Measurements from ENCODE around the gene RHOXF2.

The RHOXF2 gene

DNA sequence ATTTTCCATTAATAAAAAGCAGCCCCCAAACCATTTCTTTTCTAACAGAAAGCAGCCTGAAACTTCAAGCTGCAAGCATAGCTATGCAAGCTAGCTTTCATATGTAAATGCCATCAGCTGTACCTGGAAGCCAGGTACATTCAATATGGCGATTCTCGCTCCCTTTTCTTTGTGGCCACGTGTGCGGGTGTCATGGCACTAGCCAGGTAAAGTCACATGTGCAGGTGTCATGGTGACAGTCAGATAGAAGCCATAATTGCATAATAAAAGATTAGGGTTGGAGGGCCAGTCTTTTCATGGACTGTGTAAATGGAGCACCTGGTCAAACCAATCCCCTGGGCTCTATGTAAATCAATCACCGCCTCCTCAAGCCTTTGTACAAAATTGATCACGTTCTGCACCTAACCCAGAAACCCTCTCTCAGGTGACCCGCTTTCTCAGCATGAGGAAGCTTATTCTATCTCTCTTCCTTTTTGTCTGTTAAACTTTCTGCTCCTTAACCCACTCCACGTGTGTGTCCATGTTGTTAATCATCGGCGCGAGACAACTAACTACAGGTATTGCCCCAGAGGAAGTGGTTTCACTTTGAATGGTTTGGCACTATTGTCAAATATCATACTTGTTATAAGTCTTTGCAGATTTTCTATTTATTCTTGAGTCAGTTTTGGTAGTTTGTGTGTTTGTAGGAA is 18.0 kb upstream of the RHOXF2 start:
- TF ChIP-seq, protein P1, sequence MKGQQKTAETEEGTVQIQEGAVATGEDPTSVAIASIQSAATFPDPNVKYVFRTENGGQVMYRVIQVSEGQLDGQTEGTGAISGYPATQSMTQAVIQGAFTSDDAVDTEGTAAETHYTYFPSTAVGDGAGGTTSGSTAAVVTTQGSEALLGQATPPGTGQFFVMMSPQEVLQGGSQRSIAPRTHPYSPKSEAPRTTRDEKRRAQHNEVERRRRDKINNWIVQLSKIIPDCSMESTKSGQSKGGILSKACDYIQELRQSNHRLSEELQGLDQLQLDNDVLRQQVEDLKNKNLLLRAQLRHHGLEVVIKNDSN (IDR thresholded peaks at IDR 0.05), result no peak
- TF ChIP-seq CEBPB (IDR thresholded peaks at IDR 0.05), result no peak
- TF ChIP-seq, protein P2, sequence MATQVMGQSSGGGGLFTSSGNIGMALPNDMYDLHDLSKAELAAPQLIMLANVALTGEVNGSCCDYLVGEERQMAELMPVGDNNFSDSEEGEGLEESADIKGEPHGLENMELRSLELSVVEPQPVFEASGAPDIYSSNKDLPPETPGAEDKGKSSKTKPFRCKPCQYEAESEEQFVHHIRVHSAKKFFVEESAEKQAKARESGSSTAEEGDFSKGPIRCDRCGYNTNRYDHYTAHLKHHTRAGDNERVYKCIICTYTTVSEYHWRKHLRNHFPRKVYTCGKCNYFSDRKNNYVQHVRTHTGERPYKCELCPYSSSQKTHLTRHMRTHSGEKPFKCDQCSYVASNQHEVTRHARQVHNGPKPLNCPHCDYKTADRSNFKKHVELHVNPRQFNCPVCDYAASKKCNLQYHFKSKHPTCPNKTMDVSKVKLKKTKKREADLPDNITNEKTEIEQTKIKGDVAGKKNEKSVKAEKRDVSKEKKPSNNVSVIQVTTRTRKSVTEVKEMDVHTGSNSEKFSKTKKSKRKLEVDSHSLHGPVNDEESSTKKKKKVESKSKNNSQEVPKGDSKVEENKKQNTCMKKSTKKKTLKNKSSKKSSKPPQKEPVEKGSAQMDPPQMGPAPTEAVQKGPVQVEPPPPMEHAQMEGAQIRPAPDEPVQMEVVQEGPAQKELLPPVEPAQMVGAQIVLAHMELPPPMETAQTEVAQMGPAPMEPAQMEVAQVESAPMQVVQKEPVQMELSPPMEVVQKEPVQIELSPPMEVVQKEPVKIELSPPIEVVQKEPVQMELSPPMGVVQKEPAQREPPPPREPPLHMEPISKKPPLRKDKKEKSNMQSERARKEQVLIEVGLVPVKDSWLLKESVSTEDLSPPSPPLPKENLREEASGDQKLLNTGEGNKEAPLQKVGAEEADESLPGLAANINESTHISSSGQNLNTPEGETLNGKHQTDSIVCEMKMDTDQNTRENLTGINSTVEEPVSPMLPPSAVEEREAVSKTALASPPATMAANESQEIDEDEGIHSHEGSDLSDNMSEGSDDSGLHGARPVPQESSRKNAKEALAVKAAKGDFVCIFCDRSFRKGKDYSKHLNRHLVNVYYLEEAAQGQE (IDR thresholded peaks at IDR 0.05; ENCODE audit: low read depth), result no peak

DNA sequence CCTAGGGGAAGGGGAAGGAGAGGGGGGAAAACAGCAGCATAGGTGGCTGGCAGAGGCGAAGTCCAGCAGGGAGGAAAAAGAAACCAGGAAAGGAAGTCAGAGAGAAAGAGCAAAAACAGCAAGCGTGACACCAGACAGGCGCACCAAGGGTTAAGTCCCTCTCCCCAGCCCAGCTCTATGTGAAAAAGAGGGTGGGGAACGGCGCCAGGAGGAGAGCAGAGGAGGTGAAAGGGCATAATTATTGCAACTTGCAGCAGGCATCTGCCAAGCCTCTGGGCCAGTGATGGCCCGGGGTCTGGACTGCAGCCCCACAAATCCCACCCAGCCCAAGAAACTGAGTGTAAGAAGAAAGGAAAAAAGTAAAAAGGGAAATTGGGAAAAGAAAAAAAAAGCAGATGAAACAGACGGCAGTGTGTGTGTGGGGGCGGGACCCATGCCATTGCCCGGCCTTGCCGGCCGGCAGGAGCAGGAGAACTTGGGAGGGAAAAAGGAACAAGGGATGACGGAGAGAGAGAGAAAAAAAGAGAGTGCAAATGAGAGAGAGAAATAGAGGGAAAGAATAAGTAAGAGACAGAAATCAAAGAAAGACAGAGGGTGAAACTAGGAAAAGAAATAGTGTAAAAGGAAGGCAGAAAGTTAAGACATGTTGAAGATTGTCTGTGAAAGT is 14.1 kb upstream of the RHOXF2 start:
- no peak for TF ChIP-seq ZBTB7A (IDR thresholded peaks at IDR 0.05; ENCODE audit: low read depth)
- TF ChIP-seq RAD21 (IDR thresholded peaks at IDR 0.05; ENCODE audit: low read depth), result no peak
- TF ChIP-seq, protein P1 (IDR thresholded peaks at IDR 0.05), result no peak
- TF ChIP-seq CEBPB (IDR thresholded peaks at IDR 0.05), result no peak
- TF ChIP-seq TCF12 (IDR thresholded peaks at IDR 0.05; ENCODE audit: low read depth), result no peak
- no peak for TF ChIP-seq EGR1 (IDR thresholded peaks at IDR 0.05)

- TF ChIP-seq CREB1 (IDR thresholded peaks at IDR 0.05; ENCODE audit: low read depth) (no peak), YY1 (IDR thresholded peaks at IDR 0.05; ENCODE audit: low read depth) (no peak)
Observed at GRCh38 chrX:120145295-120145925, 13.0 kb upstream of the RHOXF2 start.

DNA sequence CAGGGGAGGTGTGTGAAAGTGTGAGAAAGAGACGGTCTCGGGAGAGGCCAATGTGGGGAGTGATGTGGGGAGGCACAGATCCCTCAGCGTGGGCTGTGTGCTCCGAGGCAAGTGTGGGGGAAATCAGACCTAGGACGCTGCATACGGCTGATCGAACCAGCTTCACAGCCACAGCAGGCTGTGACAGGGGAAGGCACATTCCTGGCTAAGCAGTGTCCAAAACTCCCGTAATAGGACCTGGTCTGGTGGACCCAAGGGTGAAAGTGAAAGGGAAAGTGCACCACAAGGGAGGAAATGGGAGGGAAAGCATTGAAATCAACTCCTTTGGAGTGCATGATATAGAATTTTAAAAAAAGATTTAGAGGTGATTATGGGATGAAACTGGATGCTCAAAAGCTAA is 10.9 kb upstream of the RHOXF2 start:
- TF ChIP-seq, protein P1 (IDR thresholded peaks at IDR 0.05), result no peak
- no peak for TF ChIP-seq TCF12 (IDR thresholded peaks at IDR 0.05; ENCODE audit: low read depth)
- TF ChIP-seq FOXM1 (IDR thresholded peaks at IDR 0.05; ENCODE audit: borderline replicate concordance, low read depth), result no peak
- TF ChIP-seq CREB1 (IDR thresholded peaks at IDR 0.05; ENCODE audit: low read depth), result no peak
- TF ChIP-seq, protein P3, sequence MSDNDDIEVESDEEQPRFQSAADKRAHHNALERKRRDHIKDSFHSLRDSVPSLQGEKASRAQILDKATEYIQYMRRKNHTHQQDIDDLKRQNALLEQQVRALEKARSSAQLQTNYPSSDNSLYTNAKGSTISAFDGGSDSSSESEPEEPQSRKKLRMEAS (IDR thresholded peaks at IDR 0.05), result no peak
- TF ChIP-seq CEBPB (IDR thresholded peaks at IDR 0.05), result no peak
- TF ChIP-seq, protein P2 (IDR thresholded peaks at IDR 0.05; ENCODE audit: low read depth), result no peak
- TF ChIP-seq TEAD4 (IDR thresholded peaks at IDR 0.05), result no peak
- no peak for TF ChIP-seq YY1 (IDR thresholded peaks at IDR 0.05; ENCODE audit: low read depth)
- TF ChIP-seq TAF1 (IDR thresholded peaks at IDR 0.05; ENCODE audit: low read depth), result no peak
- no peak for TF ChIP-seq EP300 (IDR thresholded peaks at IDR 0.05; ENCODE audit: borderline replicate concordance)
- TF ChIP-seq NFIC (IDR thresholded peaks at IDR 0.05), result no peak
- TF ChIP-seq RAD21 (IDR thresholded peaks at IDR 0.05; ENCODE audit: low read depth), result no peak

- no peak for TF ChIP-seq NFIC (IDR thresholded peaks at IDR 0.05)
- no peak for TF ChIP-seq TEAD4 (IDR thresholded peaks at IDR 0.05)
- TF ChIP-seq FOXM1 (IDR thresholded peaks at IDR 0.05; ENCODE audit: borderline replicate concordance, low read depth), result no peak
- TF ChIP-seq TAF1 (IDR thresholded peaks at IDR 0.05; ENCODE audit: low read depth), result no peak
- no peak for TF ChIP-seq TCF12 (IDR thresholded peaks at IDR 0.05; ENCODE audit: low read depth)
- TF ChIP-seq, protein P1 (IDR thresholded peaks at IDR 0.05), result no peak
- TF ChIP-seq, protein P2 (IDR thresholded peaks at IDR 0.05; ENCODE audit: low read depth), result no peak
- TF ChIP-seq CEBPB (IDR thresholded peaks at IDR 0.05), result no peak
- TF ChIP-seq RAD21 (IDR thresholded peaks at IDR 0.05; ENCODE audit: low read depth), result no peak
Observed at GRCh38 chrX:120200851-120201250, 42.4 kb downstream of the RHOXF2 start.
